ENCODE measurements around the gene PGM1. TPM values are rescaled to one million over a fixed set of nuclear protein-coding genes. Genes with fewer than 3 reads are reported as not detected.

Gene PGM1
- total RNA-seq, 1 experiment from 2014 or later = 77.2 TPM

GRCh38 chr1:63617450-63617849, 24.2 kb downstream of the PGM1 start:
- ChIA-PET POLR2A (no interaction called here), CTCF (no interaction called here)
- no TSS peak for BruUV-seq (replicated peaks)
- in situ Hi-C loops (cut with HindIII; ENCODE audit: low pct_unique_long_range_greater_than_20kb, low sequenced_read_pairs) = no loop called here
- intact Hi-C loops (cut with micrococcal nuclease; ENCODE audit: unreplicated experiment) = loop anchor here (5.0 kb wide), 2 partner anchors 520 to 625 kb away; no protein-coding TSS in a partner anchor
- H3K4me3 ChIP-seq (ENCODE audit: low read depth in 2 of 2, low read length in 2 of 2) = no peak overlapping the region
- no peaks in the 10 kb centered on the region for H3K36me3 ChIP-seq (ENCODE audit: control insufficient read depth, insufficient read depth, low read length)
- no peaks in the 10 kb centered on the region for H3K9me3 ChIP-seq (ENCODE audit: control insufficient read depth, insufficient read depth, low read depth, low read length)
- no peak overlapping the region for H3K27ac ChIP-seq (ENCODE audit: low read length)
- no peak for DNase-seq (ENCODE audit: low read depth, low spot score)
- peaks cover 3% of the 10 kb centered on the region; the same call in 1 of the 2 replicates for H3K4me1 ChIP-seq (ENCODE audit: control insufficient read depth, insufficient read depth, low read length)
- no peak for ATAC-seq
- TF ChIP-seq SIN3A (IDR thresholded peaks at IDR 0.05; ENCODE audit: borderline replicate concordance, insufficient read depth, low read depth, low read length) = no peak
- no peak for TF ChIP-seq CTCF (IDR thresholded peaks at IDR 0.05)
- no peak for TF ChIP-seq REST (IDR thresholded peaks at IDR 0.05; ENCODE audit: insufficient read depth in 1 of 2, low read depth in 2 of 2, low read length in 1 of 2)
- TF ChIP-seq POLR2AphosphoS5 (IDR thresholded peaks at IDR 0.05; ENCODE audit: low read depth, low read length) = no peak
- no peak for TF ChIP-seq TCF7L2 (IDR thresholded peaks at IDR 0.05; ENCODE audit: low read depth, low read length)
- H3K27me3 ChIP-seq (ENCODE audit: control insufficient read depth, insufficient read depth, low read length) = no peaks in the 10 kb centered on the region

- Histone ChIP-seq H3K4me1 (ENCODE audit: control insufficient read depth, insufficient read depth, low read length) (peaks cover 3% of the 10 kb centered on the region; the same call in 1 of the 2 replicates), H3K27ac (ENCODE audit: low read length) (no peak overlapping the region), H3K9me3 (ENCODE audit: control insufficient read depth, insufficient read depth, low read depth, low read length) (no peaks in the 10 kb centered on the region), H3K27me3 (ENCODE audit: control insufficient read depth, insufficient read depth, low read length) (no peaks in the 10 kb centered on the region), H3K4me3 (ENCODE audit: low read depth in 2 of 2, low read length in 2 of 2) (no peak overlapping the region), H3K36me3 (ENCODE audit: control insufficient read depth, insufficient read depth, low read length) (no peaks in the 10 kb centered on the region)
- ChIA-PET POLR2A (no interaction called here), CTCF (no interaction called here)
- in situ Hi-C loops (cut with HindIII; ENCODE audit: low pct_unique_long_range_greater_than_20kb, low sequenced_read_pairs) (no loop called here), intact Hi-C loops (cut with micrococcal nuclease; ENCODE audit: unreplicated experiment) (loop anchor here (5.0 kb wide), 2 partner anchors 519 to 624 kb away; no protein-coding TSS in a partner anchor)
- TF ChIP-seq REST (IDR thresholded peaks at IDR 0.05; ENCODE audit: insufficient read depth in 1 of 2, low read depth in 2 of 2, low read length in 1 of 2) (no peak), TCF7L2 (IDR thresholded peaks at IDR 0.05; ENCODE audit: low read depth, low read length) (no peak), POLR2AphosphoS5 (IDR thresholded peaks at IDR 0.05; ENCODE audit: low read depth, low read length) (no peak), SIN3A (IDR thresholded peaks at IDR 0.05; ENCODE audit: borderline replicate concordance, insufficient read depth, low read depth, low read length) (no peak), CTCF (IDR thresholded peaks at IDR 0.05) (no peak)
- DNase-seq (ENCODE audit: low read depth, low spot score) (no peak), ATAC-seq (no peak)
- no TSS peak for BruUV-seq (replicated peaks)
Measured at GRCh38 chr1:63618011-63618410, 24.8 kb downstream of the PGM1 start.

All from Panc1 (cell line).